IMR-90 (cell line): ENCODE data around the gene FCRL2. TPM values are rescaled to one million over a fixed set of nuclear protein-coding genes. Genes with fewer than 3 reads are reported as not detected.

Source experiments
- ATAC-seq: fragments of 200-7000 bp; cut with Tn5 transposase; 2 replicates; pipeline ENCODE4 v1.9.1; 2020; ENCODE audit warnings: low read depth, mild to moderate bottlenecking, moderate library complexity
- Bru-seq: library from RNA; stranded (reverse); fragments of 400-500 nt; gene quantifications from one replicate; lab custom pipeline; 2021; lab: Mats Ljungman, UMichigan
- BruChase-seq, 2 experiments: library from RNA; stranded (reverse); fragments of 400-500 nt; gene quantifications; one replicate each; lab custom pipeline; 2021; lab: Mats Ljungman, UMichigan
- BruUV-seq: library from RNA; stranded (reverse); fragments of 400-500 nt; replicated peaks from 2 replicates; lab custom pipeline; 2021; lab: Mats Ljungman, UMichigan
- CTCF ChIA-PET: fragments of 300-600 bp; formaldehyde crosslinking; extraction: SDS; loops from one replicate; lab custom pipeline; 2021; ENCODE audit warnings: antibody characterized with exemption; lab: Yijun Ruan, JAX
- POLR2A ChIA-PET: fragments of 300-600 bp; sonication (Branson Sonifier 250); formaldehyde crosslinking; loops from one replicate; lab custom pipeline; 2022; ENCODE audit warnings: antibody characterized with exemption; ENCODE audit not compliant: unreplicated experiment; lab: Charles Lee
- DNase-seq: peaks from one replicate; pipeline ENCODE4 v3.0.0; 2013
- H2AFZ ChIP-seq: replicated peaks from 2 replicates; pipeline ENCODE3; 2013; ENCODE audit warnings: low read length, mild to moderate bottlenecking; ENCODE audit not compliant: poor library complexity
- H2AK5ac ChIP-seq: 2 replicates; pipeline ENCODE4 v1.6.1; 2013; ENCODE audit warnings: low read depth, low read length, inconsistent platforms
- H2AK9ac ChIP-seq: replicated peaks from 2 replicates; pipeline ENCODE3; 2013; ENCODE audit warnings: mild to moderate bottlenecking, low read depth, low read length, moderate library complexity; ENCODE audit not compliant: poor library complexity
- H2BK120ac ChIP-seq: 2 replicates; pipeline ENCODE4 v1.6.1; 2013; ENCODE audit warnings: low read depth, low read length, inconsistent platforms
- H2BK15ac ChIP-seq: 3 replicates; pipeline ENCODE4 v1.6.1; 2013; ENCODE audit warnings: low read depth, low read length, inconsistent platforms
- H2BK20ac ChIP-seq: 2 replicates; pipeline ENCODE4 v1.6.1; 2013; ENCODE audit warnings: low read depth, mild to moderate bottlenecking, inconsistent platforms, low read length, moderate library complexity
- H2BK5ac ChIP-seq: 2 replicates; pipeline ENCODE4 v1.6.1; 2013; ENCODE audit warnings: mild to moderate bottlenecking, low read depth, low read length, inconsistent platforms; ENCODE audit not compliant: poor library complexity, severe bottlenecking
- H3K14ac ChIP-seq: replicated peaks from 2 replicates; pipeline ENCODE4 v1.6.1; 2013; ENCODE audit warnings: low read depth, low read length, inconsistent platforms
- H3K18ac ChIP-seq: 2 replicates; pipeline ENCODE4 v1.6.1; 2013; ENCODE audit warnings: low read depth, low read length, control low read depth
- H3K23ac ChIP-seq: 2 replicates; pipeline ENCODE4 v1.6.1; 2013; ENCODE audit warnings: low read depth, low read length, inconsistent platforms
- H3K27ac ChIP-seq: 2 replicates; pipeline ENCODE4 v1.5.1; 2013; ENCODE audit warnings: mild to moderate bottlenecking, control low read depth, low read length; ENCODE audit not compliant: insufficient read depth
- H3K27me3 ChIP-seq: 2 replicates; pipeline ENCODE4 v1.6.1; 2013; ENCODE audit warnings: low read length; ENCODE audit not compliant: control insufficient read depth, insufficient read depth
- H3K36me3 ChIP-seq: 2 replicates; pipeline ENCODE4 v1.6.1; 2013; ENCODE audit warnings: low read length, mixed read lengths; ENCODE audit not compliant: control insufficient read depth, insufficient read depth
- H3K4ac ChIP-seq: 2 replicates; pipeline ENCODE4 v1.6.1; 2013; ENCODE audit warnings: low read depth, low read length, inconsistent platforms
- H3K4me1 ChIP-seq: 2 replicates; pipeline ENCODE4 v1.6.1; 2013; ENCODE audit warnings: low read length, mixed read lengths; ENCODE audit not compliant: control insufficient read depth, insufficient read depth
- H3K4me2 ChIP-seq: 2 replicates; pipeline ENCODE4 v1.6.1; 2013; ENCODE audit warnings: low read depth, mild to moderate bottlenecking, control low read depth, low read length, moderate library complexity
- H3K4me3 ChIP-seq: 2 replicates; pipeline ENCODE4 v1.5.1; 2013; ENCODE audit warnings: low read depth, mild to moderate bottlenecking, control low read depth, low read length, moderate library complexity; ENCODE audit not compliant: insufficient read depth
- H3K56ac ChIP-seq: 2 replicates; pipeline ENCODE4 v1.6.1; 2013; ENCODE audit warnings: low read length, inconsistent platforms; ENCODE audit not compliant: insufficient read depth; ENCODE audit errors: extremely low read depth
- H3K79me1 ChIP-seq, 2 experiments: 2 replicates each; pipeline ENCODE4 v1.6.1; 2013; ENCODE audit warnings: low read length in 2 of 2, inconsistent platforms in 1 of 2, low read depth in 1 of 2
- H3K9ac ChIP-seq: 2 replicates; pipeline ENCODE4 v1.6.1; 2013; ENCODE audit warnings: low read depth, low read length, control low read depth
- H3K9me1 ChIP-seq: 2 replicates; pipeline ENCODE4 v1.6.1; 2013; ENCODE audit warnings: low read length, inconsistent platforms; ENCODE audit not compliant: insufficient read depth
- H3K9me3 ChIP-seq: 2 replicates; pipeline ENCODE4 v1.6.1; 2013; ENCODE audit warnings: low read length; ENCODE audit not compliant: control insufficient read depth, insufficient read depth
- H4K20me1 ChIP-seq: 2 replicates; pipeline ENCODE4 v1.6.1; 2013; ENCODE audit warnings: low read length, inconsistent platforms; ENCODE audit not compliant: insufficient read depth
- H4K5ac ChIP-seq: 2 replicates; pipeline ENCODE4 v1.6.1; 2013; ENCODE audit warnings: mild to moderate bottlenecking, low read depth, low read length, control low read depth
- H4K8ac ChIP-seq, 2 experiments: 2 replicates each; pipeline ENCODE4 v1.6.1; 2013; ENCODE audit warnings: low read depth in 2 of 2, low read length in 2 of 2, control low read depth in 1 of 2, inconsistent platforms in 1 of 2
- H4K91ac ChIP-seq: 2 replicates; pipeline ENCODE4 v1.6.1; 2013; ENCODE audit warnings: low read depth, low read length, inconsistent platforms; ENCODE audit not compliant: insufficient read depth
- CHD1 ChIP-seq: IDR thresholded peaks from 2 replicates; pipeline ENCODE4 v1.6.1; 2012; ENCODE audit warnings: low read depth, low read length, improper control_type of control experiment
- MXI1 ChIP-seq: IDR thresholded peaks from 2 replicates; pipeline ENCODE4 v1.6.1; 2012; ENCODE audit warnings: low read depth, mild to moderate bottlenecking, low read length, moderate library complexity, borderline replicate concordance
- NFE2L2 ChIP-seq: fragments of 150-350 bp; IDR thresholded peaks from 2 replicates; pipeline ENCODE4 v1.6.1; 2016; ENCODE audit warnings: low read depth, mild to moderate bottlenecking, low read length
- RFX5 ChIP-seq: IDR thresholded peaks from 2 replicates; pipeline ENCODE4 v1.8.0; 2012; ENCODE audit warnings: low read depth, mild to moderate bottlenecking, low read length, moderate library complexity
- SMC3 ChIP-seq: fragments of 150-350 bp; IDR thresholded peaks from 2 replicates; pipeline ENCODE4 v1.6.1; 2016; ENCODE audit warnings: low read depth, mild to moderate bottlenecking, antibody characterized with exemption, low read length, moderate library complexity
- WGBS, 2 experiments: methylation state at CpG; one replicate each; pipeline versions ENCODE4 v1.1.5 to v1.1.7; 2013; ENCODE audit warnings: missing lambda C conversion rate in 2 of 2; ENCODE audit not compliant: insufficient read length in 1 of 2; ENCODE audit errors: extremely low coverage in 2 of 2; 5-methylcytosine and 5-hydroxymethylcytosine counted together
- dilution Hi-C: fragments of 300-500 bp; cut with HindIII; formaldehyde crosslinking; loops from one replicate; pipeline ENCODE4 v1.14.3; 2018; ENCODE audit warnings: low sequenced_read_pairs; ENCODE audit not compliant: unreplicated experiment
- in situ Hi-C: fragments of 300-500 bp; cut with MboI; formaldehyde crosslinking; loops from 3 replicates; pipeline ENCODE4 v1.14.3; 2019; ENCODE audit warnings: low sequenced_read_pairs, inconsistent platforms, mixed read lengths
- intact Hi-C: fragments of 100-400 bp; cut with micrococcal nuclease; formaldehyde crosslinking; loops from 2 replicates; pipeline ENCODE4 v1.10.0; 2022
- long read RNA-seq: library from polyadenylated mRNA; unstranded; transcript quantifications from one replicate; pipeline ENCODE4 v2.0.0, GENCODE V29; 2021; ENCODE audit not compliant: unreplicated experiment
- polyA plus RNA-seq, 3 experiments: library from polyadenylated mRNA; depleted of rRNA; stranded (reverse); fragments of >200 nt; gene quantifications; 2 replicates each; pipeline ENCODE4 v1.2.3, GENCODE V29; 2012; ENCODE audit warnings: low replicate concordance in 1 of 3
- total RNA-seq: library from RNA; depleted of rRNA; stranded (reverse); fragments of >200 nt; gene quantifications from 2 replicates; pipeline ENCODE4 v1.2.3, GENCODE V29; 2012; rRNA removed

FCRL2 gene, protein sequence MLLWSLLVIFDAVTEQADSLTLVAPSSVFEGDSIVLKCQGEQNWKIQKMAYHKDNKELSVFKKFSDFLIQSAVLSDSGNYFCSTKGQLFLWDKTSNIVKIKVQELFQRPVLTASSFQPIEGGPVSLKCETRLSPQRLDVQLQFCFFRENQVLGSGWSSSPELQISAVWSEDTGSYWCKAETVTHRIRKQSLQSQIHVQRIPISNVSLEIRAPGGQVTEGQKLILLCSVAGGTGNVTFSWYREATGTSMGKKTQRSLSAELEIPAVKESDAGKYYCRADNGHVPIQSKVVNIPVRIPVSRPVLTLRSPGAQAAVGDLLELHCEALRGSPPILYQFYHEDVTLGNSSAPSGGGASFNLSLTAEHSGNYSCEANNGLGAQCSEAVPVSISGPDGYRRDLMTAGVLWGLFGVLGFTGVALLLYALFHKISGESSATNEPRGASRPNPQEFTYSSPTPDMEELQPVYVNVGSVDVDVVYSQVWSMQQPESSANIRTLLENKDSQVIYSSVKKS
- total RNA-seq (not detected in 2 replicates), polyA plus RNA-seq (2012; rRNA removed) (not detected in 2 replicates), Bru-seq, nascent RNA (not detected), BruChase-seq, experiment 1, labeled RNA remaining after a 6-hour chase (not detected), BruChase-seq, experiment 2, labeled RNA remaining after a 2-hour chase (not detected)
- polyA plus RNA-seq (2012; cell fraction: cytosol; rRNA removed), result not detected in 2 replicates
- not detected in 2 replicates for polyA plus RNA-seq (2012; cell fraction: nucleus; rRNA removed; ENCODE audit: low replicate concordance)
- long read RNA-seq, result 0 reads

DNA sequence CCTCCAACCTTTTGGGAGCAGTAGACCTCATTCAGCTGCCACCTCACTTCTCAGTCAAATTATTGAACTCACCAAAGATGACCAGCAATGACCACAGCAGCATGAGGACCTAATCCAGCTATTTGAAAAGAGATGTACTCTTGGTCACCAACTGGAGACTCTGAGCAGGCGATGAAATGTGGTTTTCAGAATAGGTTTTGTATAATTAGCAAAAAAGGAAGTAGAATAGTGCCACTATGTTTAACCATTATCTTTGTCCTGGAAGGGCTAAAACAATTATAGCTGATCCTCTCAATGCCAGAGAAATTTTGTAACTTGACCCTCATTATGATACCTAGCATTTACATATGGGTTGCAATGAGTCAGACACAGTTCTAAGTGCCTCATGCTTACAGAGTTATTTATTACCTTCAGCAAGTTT, at the start of gene FCRL2:
TSS of gene FCRL2 (minus strand) at position 162 of the 421 bp plus-strand sequence. CDS start at position 103, 59 bp downstream.
- TF ChIP-seq MXI1 (no peak), CHD1 (no peak), RFX5 (no peak), SMC3 (no peak), NFE2L2 (no peak)
- Histone ChIP-seq H3K4me1 (no peaks in the 10 kb centered on the region), H3K9me1 (no peaks in the 10 kb centered on the region), H3K4ac (no peak within 1 kb of the TSS), H3K27ac (no peak within 1 kb of the TSS), H3K9ac (no peak within 1 kb of the TSS), H3K27me3 (no peaks in the 10 kb centered on the region), H3K36me3 (no peaks in the 10 kb centered on the region), H2BK120ac (no peak within 1 kb of the TSS), H3K18ac (no peak within 1 kb of the TSS), H3K9me3 (no peaks in the 10 kb centered on the region), H3K4me3 (no peak within 1 kb of the TSS), H3K14ac (no peak within 1 kb of the TSS), H4K5ac (no peak within 1 kb of the TSS), H4K20me1 (no peaks in the 10 kb centered on the region), H2BK20ac (no peak within 1 kb of the TSS), H4K91ac (no peak within 1 kb of the TSS), H2AK5ac (no peak within 1 kb of the TSS), H4K8ac (no peak within 1 kb of the TSS), H3K79me1 (no peaks in the 10 kb centered on the region), H2BK15ac (no peak within 1 kb of the TSS), H2AK9ac (no peak within 1 kb of the TSS), H2AFZ (no peak within 1 kb of the TSS), H3K23ac (no peak within 1 kb of the TSS), H3K56ac (no peak within 1 kb of the TSS), H2BK5ac (no peak within 1 kb of the TSS), H3K4me2 (no peak within 1 kb of the TSS)
- ChIA-PET POLR2A (no interaction called here), CTCF (no interaction called here)
- in situ Hi-C loops (no loop called here), dilution Hi-C loops (no loop called here), intact Hi-C loops (no loop called here)
- ATAC-seq (no peak), DNase-seq (no peak)
- no CpG with 5 or more reads among the region's 1 CpG for WGBS, 2 experiments
- BruUV-seq, result no TSS peak
